GM23248 (cell line): ENCODE results near the gene TSPAN12. TPM values are rescaled to one million over a fixed set of nuclear protein-coding genes. Genes with fewer than 3 reads are reported as not detected.

Experiments
- DNase-seq: peaks from one replicate; pipeline ENCODE4 v3.0.0-alpha.2; 2015
- H2AFZ ChIP-seq: fragments of 200-600 bp; sonication (generic); 2 replicates; pipeline ENCODE4 v1.6.1; 2016; ENCODE audit warnings: antibody characterized with exemption
- H3F3A ChIP-seq: fragments of 200-600 bp; sonication (generic); 2 replicates; pipeline ENCODE4 v1.6.1; 2016; ENCODE audit warnings: mild to moderate bottlenecking, antibody characterized with exemption, mixed run types; ENCODE audit not compliant: insufficient read depth
- H3K27ac ChIP-seq: fragments of 200-600 bp; sonication (generic); 2 replicates; pipeline ENCODE4 v1.5.1; 2016; ENCODE audit warnings: mild to moderate bottlenecking
- H3K27me3 ChIP-seq: fragments of 200-600 bp; sonication (generic); replicated peaks from 2 replicates; pipeline ENCODE4 v1.6.1; 2016; ENCODE audit warnings: mild to moderate bottlenecking; ENCODE audit not compliant: insufficient read depth
- H3K36me3 ChIP-seq: fragments of 200-600 bp; sonication (generic); 2 replicates; pipeline ENCODE4 v1.6.1; 2016; ENCODE audit warnings: low read depth, mild to moderate bottlenecking
- H3K4me1 ChIP-seq: fragments of 200-600 bp; sonication (generic); 2 replicates; pipeline ENCODE4 v1.6.1; 2016; ENCODE audit warnings: mild to moderate bottlenecking; ENCODE audit not compliant: insufficient read depth
- H3K4me2 ChIP-seq: fragments of 200-600 bp; sonication (generic); one replicate; pipeline ENCODE4 v1.6.1; 2016; ENCODE audit warnings: mild to moderate bottlenecking; ENCODE audit not compliant: unreplicated experiment
- H3K4me3 ChIP-seq: fragments of 200-600 bp; sonication (generic); 2 replicates; pipeline ENCODE4 v1.5.1; 2016; ENCODE audit warnings: mild to moderate bottlenecking
- H3K79me2 ChIP-seq: fragments of 200-600 bp; sonication (generic); 2 replicates; pipeline ENCODE4 v1.6.1; 2016; ENCODE audit warnings: mild to moderate bottlenecking; ENCODE audit not compliant: insufficient read depth
- H3K9ac ChIP-seq: fragments of 200-600 bp; sonication (generic); 2 replicates; pipeline ENCODE4 v1.6.1; 2016; ENCODE audit warnings: mild to moderate bottlenecking
- H3K9me2 ChIP-seq: fragments of 200-600 bp; sonication (generic); 2 replicates; pipeline ENCODE4 v1.6.1; 2016; ENCODE audit warnings: mixed run types, mild to moderate bottlenecking, moderate library complexity; ENCODE audit not compliant: insufficient read depth
- H3K9me3 ChIP-seq: fragments of 200-600 bp; sonication (generic); one replicate; pipeline ENCODE4 v1.6.1; 2017; ENCODE audit warnings: low read depth
- H4K20me1 ChIP-seq: fragments of 200-600 bp; sonication (generic); 2 replicates; pipeline ENCODE4 v1.6.0; 2016; ENCODE audit not compliant: insufficient read depth
- EZH2 ChIP-seq: fragments of 200-600 bp; sonication (generic); IDR thresholded peaks from 2 replicates; pipeline ENCODE4 v1.6.1; 2018; ENCODE audit warnings: antibody characterized with exemption, mild to moderate bottlenecking; ENCODE audit not compliant: insufficient read depth, poor library complexity, severe bottlenecking
- EZH2phosphoT487 ChIP-seq: fragments of 200-600 bp; sonication (generic); IDR thresholded peaks from 2 replicates; pipeline ENCODE4 v1.6.1; 2018; ENCODE audit warnings: antibody characterized with exemption, moderate library complexity, mild to moderate bottlenecking, low read depth; ENCODE audit not compliant: insufficient read depth
- WGBS, 2 experiments: methylation state at CpG; one replicate each; pipeline ENCODE4 v1.1.6; 2015 to 2017; ENCODE audit warnings: low lambda C conversion rate in 2 of 2, low coverage in 1 of 2; ENCODE audit errors: missing lambda C conversion rate in 2 of 2; 5-methylcytosine and 5-hydroxymethylcytosine counted together
- in situ Hi-C: fragments of 300-500 bp; cut with MboI; formaldehyde crosslinking; loops from 2 replicates; pipeline ENCODE4 v1.15.0; 2020
- polyA plus RNA-seq: library from polyadenylated mRNA; unstranded; fragments of >200 nt; fragmentation: Nextera tagmentation; extraction: Ambion mirVana; gene quantifications from 2 replicates; pipeline ENCODE4 v1.2.1, GENCODE V29; 2016
- total RNA-seq: library from RNA; depleted of rRNA; stranded (reverse); fragments of >200 nt; shearing (Covaris generic); gene quantifications from 2 replicates; pipeline ENCODE4 v1.2.3, GENCODE V29; 2014

The TSPAN12 gene
- total and polyA plus RNA-seq, 2 experiments from 2014 or later = under 0.01 to 0.70 TPM

DNA sequence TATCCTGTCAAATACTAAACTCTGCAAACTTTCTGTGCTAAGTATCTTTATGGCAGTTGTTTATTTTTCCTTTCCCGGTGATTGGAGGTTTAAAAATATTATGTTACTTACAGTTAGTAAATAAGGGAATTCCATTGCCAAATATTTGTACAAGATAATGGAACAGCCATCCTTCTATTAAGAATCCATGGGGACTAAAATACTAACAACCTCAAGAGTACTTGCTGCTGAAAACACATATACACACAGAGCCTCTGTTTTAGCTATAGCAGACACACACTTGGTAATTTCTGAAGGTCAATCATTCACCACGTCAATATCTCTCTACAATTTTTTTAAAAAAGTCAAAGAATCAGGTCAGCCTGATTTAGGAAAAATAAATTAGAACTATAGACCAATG lies 32.4 kb downstream of the TSPAN12 start:
- no peaks in the 10 kb centered on the region for H4K20me1 ChIP-seq
- H3K27ac ChIP-seq = no peak overlapping the region
- H3K4me2 ChIP-seq = no peak overlapping the region
- WGBS, 2 experiments = 45 to 59% methylated on average over 2 of the region's 2 CpGs
- no peak overlapping the region for H2AFZ ChIP-seq
- TF ChIP-seq EZH2 (no peak), EZH2phosphoT487 (no peak)
- no peaks in the 10 kb centered on the region for H3K36me3 ChIP-seq
- H3K9ac ChIP-seq = no peak overlapping the region
- H3K27me3 ChIP-seq = no peaks in the 10 kb centered on the region
- no peaks in the 10 kb centered on the region for H3K79me2 ChIP-seq
- DNase-seq = no peak
- no peak overlapping the region for H3K4me3 ChIP-seq
- H3K4me1 ChIP-seq = no peaks in the 10 kb centered on the region
- H3K9me2 ChIP-seq = no peaks in the 10 kb centered on the region
- no peaks in the 10 kb centered on the region for H3K9me3 ChIP-seq
- in situ Hi-C loops = no loop called here
- no peaks in the 10 kb centered on the region for H3F3A ChIP-seq

DNA sequence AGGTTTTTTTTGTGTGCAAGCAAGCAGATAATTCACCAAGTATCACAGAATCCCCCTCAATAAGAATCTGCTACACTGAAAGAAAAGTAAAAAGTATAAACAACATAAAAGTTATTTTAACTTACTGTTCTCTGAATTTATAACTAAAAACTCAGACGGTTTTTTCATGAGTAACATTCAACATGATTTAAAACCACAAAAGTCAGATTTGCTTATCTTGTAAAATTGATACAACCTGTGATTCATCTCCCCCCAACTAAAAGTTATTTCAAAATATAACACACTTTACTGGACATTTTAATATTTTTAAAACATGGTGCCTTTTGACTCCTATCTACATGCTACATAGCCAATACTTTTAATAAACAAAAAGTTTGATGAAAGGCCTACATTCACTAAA lies 32.8 kb downstream of the TSPAN12 start:
- Histone ChIP-seq H3K9ac (no peak overlapping the region), H2AFZ (no peak overlapping the region), H3K9me3 (no peaks in the 10 kb centered on the region), H3K4me3 (no peak overlapping the region), H3K27ac (no peak overlapping the region), H3K4me2 (no peak overlapping the region), H3K79me2 (no peaks in the 10 kb centered on the region), H4K20me1 (no peaks in the 10 kb centered on the region), H3K4me1 (no peaks in the 10 kb centered on the region), H3K9me2 (no peaks in the 10 kb centered on the region), H3K36me3 (no peaks in the 10 kb centered on the region), H3F3A (no peaks in the 10 kb centered on the region), H3K27me3 (no peaks in the 10 kb centered on the region)
- in situ Hi-C loops = no loop called here
- no peak for DNase-seq
- 67 to 74% methylated on average over 1 of the region's 1 CpG for WGBS, 2 experiments
- TF ChIP-seq EZH2 (no peak), EZH2phosphoT487 (no peak)

DNA sequence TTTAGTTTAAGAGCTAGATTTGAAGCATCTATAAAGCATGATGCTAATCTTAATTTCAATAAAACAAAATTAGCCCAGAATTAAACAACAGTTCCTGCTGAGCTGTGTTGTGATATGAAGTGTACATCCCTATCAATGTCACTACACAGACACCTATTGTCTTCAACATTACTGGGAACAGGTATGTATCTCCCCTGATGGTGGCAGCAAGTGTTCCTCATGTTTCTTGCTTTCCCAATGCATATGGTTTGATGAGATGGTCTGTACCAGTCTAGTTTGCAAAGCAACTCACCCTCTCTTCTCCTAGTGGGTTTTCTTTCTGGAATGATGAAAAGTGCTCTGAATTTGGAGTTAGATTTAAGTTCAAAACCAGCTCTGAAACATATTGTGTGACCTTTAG lies 38.1 kb downstream of the TSPAN12 start:
- H3K9me3 ChIP-seq = no peaks in the 10 kb centered on the region
- in situ Hi-C loops = loop anchor here (25.0 kb wide), 1 partner anchor 292 kb away; no protein-coding TSS in a partner anchor

DNA sequence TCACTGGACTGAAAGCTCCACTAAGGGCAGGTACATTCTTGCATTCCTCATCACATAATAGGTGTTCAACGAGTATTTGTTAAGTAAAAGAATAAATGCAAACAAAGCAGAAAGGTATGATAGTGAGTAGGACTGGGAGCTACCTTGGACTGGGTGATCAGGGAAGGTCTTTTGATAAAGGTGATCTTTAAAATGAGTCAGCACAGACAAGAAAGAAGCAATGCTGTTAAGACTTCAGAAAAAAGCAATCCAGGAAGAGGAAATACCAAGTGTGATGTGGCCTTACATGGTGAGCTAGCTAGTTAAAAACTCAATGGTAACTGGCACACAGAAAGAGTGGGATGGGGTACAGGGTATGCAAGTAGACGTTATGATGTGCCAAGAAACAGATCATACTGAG lies 40.1 kb downstream of the TSPAN12 start:
- Histone ChIP-seq H3K9me3 (no peaks in the 10 kb centered on the region), H3K9ac (no peak overlapping the region), H3K79me2 (no peaks in the 10 kb centered on the region), H3F3A (no peaks in the 10 kb centered on the region), H4K20me1 (no peaks in the 10 kb centered on the region), H3K36me3 (no peaks in the 10 kb centered on the region), H3K27me3 (no peaks in the 10 kb centered on the region; the same call in 1 of the 2 replicates), H3K4me2 (no peak overlapping the region), H3K9me2 (no peaks in the 10 kb centered on the region), H3K27ac (no peak overlapping the region), H3K4me1 (no peaks in the 10 kb centered on the region), H3K4me3 (no peak overlapping the region), H2AFZ (no peak overlapping the region)
- WGBS, 2 experiments = 42 to 43% methylated on average over 2 of the region's 2 CpGs
- DNase-seq = no peak
- TF ChIP-seq EZH2 (no peak), EZH2phosphoT487 (no peak)
- in situ Hi-C loops = loop anchor here (25.0 kb wide), 1 partner anchor 294 kb away; no protein-coding TSS in a partner anchor

More for the DNA sequence above, 38.1 kb downstream of the TSPAN12 start:
- no peaks in the 10 kb centered on the region; the same call in 1 of the 2 replicates for H3K27me3 ChIP-seq
- no peaks in the 10 kb centered on the region for H3F3A ChIP-seq
- H3K36me3 ChIP-seq = no peaks in the 10 kb centered on the region
- H2AFZ ChIP-seq = no peak overlapping the region
- H3K79me2 ChIP-seq = no peaks in the 10 kb centered on the region
- no peaks in the 10 kb centered on the region for H3K9me2 ChIP-seq
- TF ChIP-seq EZH2 (no peak), EZH2phosphoT487 (no peak)
- H3K9ac ChIP-seq = no peak overlapping the region
- no peak overlapping the region for H3K4me3 ChIP-seq
- H4K20me1 ChIP-seq = no peaks in the 10 kb centered on the region
- H3K27ac ChIP-seq = no peak overlapping the region
- DNase-seq = no peak
- H3K4me1 ChIP-seq = no peaks in the 10 kb centered on the region
- no peak overlapping the region for H3K4me2 ChIP-seq

DNA sequence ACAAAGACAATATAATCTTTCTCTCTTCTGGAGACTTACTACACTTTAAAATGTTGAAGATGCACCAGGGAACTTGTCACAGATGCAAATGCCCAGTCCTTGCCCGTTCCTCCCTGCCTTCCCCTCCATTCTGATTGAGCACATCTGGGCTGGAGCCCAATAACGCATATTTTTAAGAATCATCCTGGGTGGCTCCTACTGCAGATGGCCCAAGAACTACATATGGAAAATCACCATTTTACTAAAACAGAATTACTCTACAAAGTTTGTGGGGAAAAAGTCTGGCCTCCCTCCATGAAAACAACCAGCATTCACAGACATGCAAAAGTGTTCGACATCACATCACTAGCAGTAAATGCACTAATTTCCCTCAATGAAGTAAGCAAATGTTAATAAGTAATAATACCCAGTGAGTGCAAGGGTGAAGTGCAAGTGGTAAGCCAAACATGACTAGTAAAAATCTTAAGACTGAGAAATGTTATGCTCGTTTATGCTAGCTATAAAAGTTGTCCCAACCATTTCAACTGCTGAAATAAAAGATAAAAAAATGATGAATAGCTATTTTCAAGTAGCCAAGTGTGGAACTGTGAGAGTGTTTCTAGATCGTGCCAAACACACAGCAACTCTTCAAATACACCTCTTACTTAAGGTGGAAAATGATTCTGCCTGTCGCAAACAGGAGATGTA lies 43.5 kb downstream of the TSPAN12 start:
- no peaks in the 10 kb centered on the region for H3K9me2 ChIP-seq
- no peak overlapping the region for H3K4me2 ChIP-seq
- H3K27me3 ChIP-seq = no peaks in the 10 kb centered on the region
- TF ChIP-seq EZH2phosphoT487 (no peak), EZH2 (no peak)
- H3K9ac ChIP-seq = no peak overlapping the region
- H2AFZ ChIP-seq = no peak overlapping the region
- no peaks in the 10 kb centered on the region for H3K79me2 ChIP-seq
- no peaks in the 10 kb centered on the region for H3K36me3 ChIP-seq
- no peaks in the 10 kb centered on the region for H3K4me1 ChIP-seq
- in situ Hi-C loops = loop anchor here (25.0 kb wide), 1 partner anchor 298 kb away; no protein-coding TSS in a partner anchor
- H3K27ac ChIP-seq = no peak overlapping the region
- H3K4me3 ChIP-seq = no peak overlapping the region
- H3F3A ChIP-seq = no peaks in the 10 kb centered on the region
- H3K9me3 ChIP-seq = no peaks in the 10 kb centered on the region
- no peak for DNase-seq
- H4K20me1 ChIP-seq = no peaks in the 10 kb centered on the region
- 42 to 50% methylated on average over 6 of the region's 6 CpGs for WGBS, 2 experiments
